ENCODE measurements around the gene SLC24A4.

DNA sequence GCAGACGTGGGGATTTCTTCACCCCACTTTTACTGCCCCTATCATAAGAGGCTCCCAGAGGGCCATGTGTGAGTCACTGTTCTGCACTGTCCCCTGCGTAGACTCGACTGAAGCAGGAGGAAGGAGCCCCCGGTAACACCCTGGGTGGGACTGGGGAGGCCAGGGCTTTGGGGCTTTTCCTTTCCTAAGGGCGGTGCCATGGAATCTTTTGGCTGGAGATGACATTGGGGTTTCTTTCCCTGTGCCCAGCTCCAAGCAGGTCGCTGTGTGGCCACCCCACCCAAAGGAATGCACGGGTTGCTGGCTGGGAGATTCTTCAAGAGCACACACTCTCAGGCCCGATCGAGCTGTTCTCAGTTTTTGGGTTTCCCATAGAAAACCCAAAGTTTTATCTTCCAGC is 128.3 kb downstream of the SLC24A4 start:
- TF ChIP-seq, protein P1, sequence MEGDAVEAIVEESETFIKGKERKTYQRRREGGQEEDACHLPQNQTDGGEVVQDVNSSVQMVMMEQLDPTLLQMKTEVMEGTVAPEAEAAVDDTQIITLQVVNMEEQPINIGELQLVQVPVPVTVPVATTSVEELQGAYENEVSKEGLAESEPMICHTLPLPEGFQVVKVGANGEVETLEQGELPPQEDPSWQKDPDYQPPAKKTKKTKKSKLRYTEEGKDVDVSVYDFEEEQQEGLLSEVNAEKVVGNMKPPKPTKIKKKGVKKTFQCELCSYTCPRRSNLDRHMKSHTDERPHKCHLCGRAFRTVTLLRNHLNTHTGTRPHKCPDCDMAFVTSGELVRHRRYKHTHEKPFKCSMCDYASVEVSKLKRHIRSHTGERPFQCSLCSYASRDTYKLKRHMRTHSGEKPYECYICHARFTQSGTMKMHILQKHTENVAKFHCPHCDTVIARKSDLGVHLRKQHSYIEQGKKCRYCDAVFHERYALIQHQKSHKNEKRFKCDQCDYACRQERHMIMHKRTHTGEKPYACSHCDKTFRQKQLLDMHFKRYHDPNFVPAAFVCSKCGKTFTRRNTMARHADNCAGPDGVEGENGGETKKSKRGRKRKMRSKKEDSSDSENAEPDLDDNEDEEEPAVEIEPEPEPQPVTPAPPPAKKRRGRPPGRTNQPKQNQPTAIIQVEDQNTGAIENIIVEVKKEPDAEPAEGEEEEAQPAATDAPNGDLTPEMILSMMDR (IDR thresholded peaks at IDR 0.05): no peak
- no peak for TF ChIP-seq POLR2A (IDR thresholded peaks at IDR 0.05)

Measured in uterus (tissue), 2 donors.